NT2/D1 (cell line): ENCODE results near the gene NOP53.

Source experiments
- YY1 ChIP-seq: IDR thresholded peaks from 2 replicates; pipeline ENCODE4 v1.6.1; 2011; ENCODE audit not compliant: insufficient read length, insufficient read depth
- ZNF274 ChIP-seq: IDR thresholded peaks from 2 replicates; pipeline ENCODE4 v1.6.1; 2011; ENCODE audit warnings: mild to moderate bottlenecking, low read depth, low read length

GRCh38 chr19:47752440-47753211 is 7.3 kb downstream of the NOP53 start:
- TF ChIP-seq ZNF274, result no peak
- no peak for TF ChIP-seq YY1
